Fibroblast of mammary gland (primary cell): Measurements from ENCODE around the gene GBA2.

Source experiments
- DNase-seq: peaks from one replicate; pipeline ENCODE4 v3.0.0-alpha.2; 2010; ENCODE audit warnings: low read depth
- H3K4me3 ChIP-seq: 2 replicates; pipeline ENCODE4 v1.5.1; 2011; ENCODE audit warnings: low read depth, mild to moderate bottlenecking, low read length, moderate library complexity; ENCODE audit not compliant: control insufficient read depth
- TF ChIP-seq, protein P1 (sequence below): conservative IDR thresholded peaks from 2 replicates; pipeline ENCODE4 v1.5.1; 2011; ENCODE audit warnings: low read depth, low read length, inconsistent platforms; ENCODE audit not compliant: control insufficient read depth, insufficient read depth

The GBA2 gene

DNA sequence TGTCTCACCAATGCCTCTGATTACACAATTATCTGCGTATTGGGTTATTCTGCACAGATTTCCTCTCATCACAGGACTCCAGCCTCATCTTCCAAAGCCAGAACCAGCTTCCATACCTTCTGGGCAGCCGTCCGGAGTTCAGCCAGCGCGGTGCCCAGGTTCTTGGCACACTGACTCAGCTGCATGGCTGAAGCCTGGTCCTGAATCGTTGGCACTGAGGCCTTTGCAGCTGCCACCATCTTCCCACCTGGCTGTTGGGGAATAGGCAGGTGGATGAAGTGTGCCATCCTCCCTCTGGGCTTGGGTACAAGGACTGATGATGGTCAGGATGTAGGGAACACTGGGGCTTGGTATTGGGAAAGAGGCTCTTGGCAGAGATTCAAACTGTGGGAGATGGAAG, 34.9 kb downstream of the GBA2 start:
- TF ChIP-seq, protein P1, sequence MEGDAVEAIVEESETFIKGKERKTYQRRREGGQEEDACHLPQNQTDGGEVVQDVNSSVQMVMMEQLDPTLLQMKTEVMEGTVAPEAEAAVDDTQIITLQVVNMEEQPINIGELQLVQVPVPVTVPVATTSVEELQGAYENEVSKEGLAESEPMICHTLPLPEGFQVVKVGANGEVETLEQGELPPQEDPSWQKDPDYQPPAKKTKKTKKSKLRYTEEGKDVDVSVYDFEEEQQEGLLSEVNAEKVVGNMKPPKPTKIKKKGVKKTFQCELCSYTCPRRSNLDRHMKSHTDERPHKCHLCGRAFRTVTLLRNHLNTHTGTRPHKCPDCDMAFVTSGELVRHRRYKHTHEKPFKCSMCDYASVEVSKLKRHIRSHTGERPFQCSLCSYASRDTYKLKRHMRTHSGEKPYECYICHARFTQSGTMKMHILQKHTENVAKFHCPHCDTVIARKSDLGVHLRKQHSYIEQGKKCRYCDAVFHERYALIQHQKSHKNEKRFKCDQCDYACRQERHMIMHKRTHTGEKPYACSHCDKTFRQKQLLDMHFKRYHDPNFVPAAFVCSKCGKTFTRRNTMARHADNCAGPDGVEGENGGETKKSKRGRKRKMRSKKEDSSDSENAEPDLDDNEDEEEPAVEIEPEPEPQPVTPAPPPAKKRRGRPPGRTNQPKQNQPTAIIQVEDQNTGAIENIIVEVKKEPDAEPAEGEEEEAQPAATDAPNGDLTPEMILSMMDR = no peak
- H3K4me3 ChIP-seq = no peak overlapping the region

DNA sequence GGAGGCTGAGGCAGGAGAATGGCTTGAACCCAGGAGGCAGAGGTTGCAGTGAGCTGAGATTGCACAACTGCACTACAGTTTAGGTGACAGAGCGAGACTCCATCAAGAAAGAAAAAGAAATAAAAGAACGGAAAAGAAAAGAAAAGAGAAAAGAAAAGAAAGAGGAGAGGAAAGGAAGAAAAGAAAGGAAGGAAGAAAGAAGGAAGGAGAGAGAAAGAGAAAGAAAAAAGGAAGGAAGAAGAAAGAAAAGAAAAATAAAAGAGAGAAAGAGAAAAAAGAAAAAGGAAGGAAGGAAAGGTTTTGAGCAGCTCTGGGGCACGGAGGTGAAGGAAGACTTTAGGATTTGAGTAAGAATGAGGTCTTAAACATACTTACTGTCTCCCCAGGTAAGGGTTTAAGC, 35.5 kb downstream of the GBA2 start:
- DNase-seq = no peak
- H3K4me3 ChIP-seq = no peak overlapping the region
- TF ChIP-seq, protein P1 = no peak

More for the DNA sequence above, 34.9 kb downstream of the GBA2 start:
- DNase-seq = no peak

DNA sequence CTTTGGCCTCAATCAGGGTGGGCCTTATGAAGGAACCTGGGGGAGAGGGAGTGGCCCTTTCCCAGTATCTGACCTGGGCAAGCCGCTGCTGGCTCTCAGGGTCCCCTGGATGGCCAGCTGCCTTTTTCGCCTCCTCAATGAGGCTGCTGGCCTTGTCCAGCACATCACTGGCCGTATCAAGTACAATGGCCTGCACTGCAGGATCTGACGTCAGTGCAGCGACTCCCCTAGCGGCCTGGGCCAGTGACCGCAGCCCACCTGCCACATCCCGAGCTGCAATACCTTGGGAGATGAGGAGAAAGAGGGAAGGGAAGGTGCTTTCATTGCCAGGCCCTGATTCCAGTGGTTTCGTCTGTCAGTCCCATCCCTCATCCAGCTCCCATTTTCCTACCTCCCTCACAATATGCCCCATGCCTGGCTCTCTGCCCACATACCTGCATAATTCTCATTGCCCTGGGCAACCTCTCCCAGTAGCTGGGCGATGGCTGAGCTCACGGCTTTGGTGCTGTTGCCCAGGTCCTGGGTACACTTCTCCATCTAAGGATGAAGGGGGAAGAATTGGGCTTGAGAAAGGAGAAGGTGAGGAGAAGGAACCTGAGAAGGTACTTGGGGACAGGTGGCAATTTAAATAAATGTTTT, 36.1 kb downstream of the GBA2 start:
- DNase-seq = no peak
- no peak overlapping the region for H3K4me3 ChIP-seq
- TF ChIP-seq, protein P1 = no peak

DNA sequence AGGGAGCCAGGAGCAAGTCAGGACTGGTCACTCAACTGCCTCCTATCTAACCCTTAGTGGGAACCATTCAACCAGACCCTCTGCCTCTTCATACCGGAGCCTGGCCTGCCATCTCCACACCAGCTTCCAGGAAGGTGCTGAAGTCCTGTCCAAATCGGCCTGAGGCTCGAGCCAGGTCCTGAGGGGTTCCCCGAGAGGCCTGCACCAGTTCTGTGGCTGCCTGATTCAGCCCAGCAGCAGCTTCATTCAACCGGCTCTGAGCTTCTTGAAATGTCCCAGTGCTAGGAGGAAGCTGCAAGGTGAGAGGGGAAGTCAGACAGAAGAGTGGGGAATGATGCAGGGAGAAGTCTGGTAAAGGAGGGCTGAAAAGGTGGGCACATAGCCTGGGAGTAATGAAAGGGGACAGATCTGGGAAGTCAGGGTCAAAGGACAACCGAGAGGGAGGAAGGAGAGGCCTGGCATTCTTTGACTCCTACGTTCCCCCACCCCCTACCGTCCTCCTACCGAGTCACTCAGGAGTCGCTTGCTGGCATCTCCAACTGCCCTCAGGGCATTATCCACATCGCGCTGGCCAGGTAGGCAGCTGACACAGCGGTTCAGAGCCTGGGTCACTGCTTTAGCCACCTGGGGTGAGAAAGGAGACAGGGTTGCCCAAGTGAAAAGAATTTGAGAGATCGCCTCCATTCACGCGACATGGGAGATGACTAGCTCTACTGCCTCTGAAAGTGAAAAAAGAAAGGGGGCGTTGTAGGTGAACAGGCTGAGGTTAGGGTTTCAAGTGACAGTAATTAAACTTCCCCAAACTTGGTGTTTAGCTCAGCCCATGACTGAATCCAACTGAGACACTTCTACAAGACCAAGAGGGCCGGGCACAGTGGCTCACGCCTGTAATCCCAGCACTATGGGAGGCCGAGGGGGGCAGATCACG, 37.3 kb downstream of the GBA2 start:
- TF ChIP-seq, protein P1 = no peak
- DNase-seq = no peak
- no peak overlapping the region for H3K4me3 ChIP-seq

DNA sequence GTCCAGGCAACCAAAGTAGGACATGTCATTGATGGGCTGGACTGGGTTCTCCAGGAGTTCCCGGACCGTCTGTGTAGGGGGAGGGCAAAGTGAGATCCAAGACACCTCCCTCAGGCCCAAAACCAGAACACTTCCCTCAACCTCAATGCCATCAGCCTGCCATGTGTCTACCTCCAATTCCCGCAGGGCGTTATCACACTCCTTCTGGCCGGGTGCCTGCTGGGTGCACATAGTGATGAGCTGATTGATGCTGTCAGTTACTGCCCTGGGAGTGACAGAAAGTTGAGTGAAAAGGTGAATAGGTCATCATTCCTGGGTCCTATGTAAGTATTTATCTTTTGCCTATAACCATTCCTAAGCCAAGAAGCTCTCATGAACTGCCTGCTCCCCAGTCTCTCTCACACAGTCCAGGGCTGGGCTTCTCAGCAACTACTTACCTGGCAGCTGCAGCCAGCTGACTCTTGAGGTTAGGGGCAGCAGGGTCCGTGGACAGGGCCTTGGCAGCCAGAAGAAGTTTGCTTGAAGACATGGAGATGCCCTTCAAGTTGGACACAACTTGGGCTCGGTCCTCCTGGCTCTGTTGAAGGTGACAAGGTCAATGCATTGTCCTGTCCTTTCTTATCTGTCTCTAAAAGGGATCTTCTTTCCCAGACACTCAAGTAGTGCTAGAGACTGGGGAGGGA, 38.1 kb downstream of the GBA2 start:
- no peak overlapping the region for H3K4me3 ChIP-seq
- TF ChIP-seq, protein P1 = no peak
- DNase-seq = no peak

DNA sequence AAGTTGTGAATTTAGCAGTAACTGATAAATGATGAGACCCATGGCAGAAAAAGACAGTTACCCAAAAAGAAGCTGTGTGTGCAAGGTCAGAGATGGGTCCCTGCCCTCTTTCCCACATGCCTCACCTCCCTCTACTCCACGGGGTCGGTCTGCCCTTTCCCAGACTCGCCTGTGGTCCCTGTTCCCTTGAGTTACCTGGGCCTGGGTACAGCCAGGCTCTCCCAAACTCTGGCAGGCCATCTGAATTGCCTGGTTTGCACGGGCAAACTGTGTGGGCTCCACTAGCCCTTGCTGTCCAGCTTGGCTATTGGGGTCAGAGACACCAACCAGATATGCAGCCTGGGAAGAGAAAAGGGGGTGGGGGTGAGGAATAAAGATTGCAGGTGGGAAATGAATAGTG, 40.9 kb downstream of the GBA2 start:
- TF ChIP-seq, protein P1 = no peak
- no peak for DNase-seq
- no peak overlapping the region for H3K4me3 ChIP-seq
